DND-41 (cell line): ENCODE data around the gene MAPKAPK3.

Experiments
- ATAC-seq: fragments of 200-7000 bp; cut with Tn5 transposase; 3 replicates; pipeline ENCODE4 v1.9.1; 2021; ENCODE audit warnings: low read depth; ENCODE audit not compliant: insufficient read depth
- DNase-seq: peaks from one replicate; pipeline ENCODE4 v3.0.0-alpha.2; 2020
- H2AFZ ChIP-seq: 2 replicates; pipeline ENCODE4 v1.6.0; 2012; ENCODE audit warnings: low read depth, low read length
- H3K27ac ChIP-seq: 2 replicates; pipeline ENCODE4 v1.5.1; 2012; ENCODE audit warnings: low read length, inconsistent platforms
- H3K27me3 ChIP-seq: fragments of 200-600 bp; sonication (generic); 2 replicates; pipeline ENCODE4 v1.6.0; 2012; ENCODE audit warnings: low read length, mild to moderate bottlenecking, inconsistent platforms; ENCODE audit not compliant: insufficient read depth, poor library complexity
- H3K36me3 ChIP-seq: 2 replicates; pipeline ENCODE4 v1.5.1; 2012; ENCODE audit warnings: low read length, inconsistent platforms; ENCODE audit not compliant: insufficient read depth
- H3K4me1 ChIP-seq: 2 replicates; pipeline ENCODE4 v1.5.1; 2012; ENCODE audit warnings: mild to moderate bottlenecking, low read length; ENCODE audit not compliant: insufficient read depth
- H3K4me2 ChIP-seq: 2 replicates; pipeline ENCODE4 v1.6.0; 2012; ENCODE audit warnings: mild to moderate bottlenecking, moderate library complexity, low read length, inconsistent platforms; ENCODE audit not compliant: insufficient read depth
- H3K4me3 ChIP-seq, 2 experiments: fragments of 200-600 bp in 1 of 2; shearing (Covaris generic) in 1 of 2; 2 replicates each; pipeline ENCODE4 v1.5.1; 2012 to 2016; ENCODE audit warnings: inconsistent platforms in 2 of 2, low read length in 2 of 2, mild to moderate bottlenecking in 2 of 2, low read depth in 1 of 2, moderate library complexity in 1 of 2
- H3K79me2 ChIP-seq: 2 replicates; pipeline ENCODE4 v1.6.0; 2012; ENCODE audit warnings: low read length, inconsistent platforms; ENCODE audit not compliant: insufficient read depth
- H3K9ac ChIP-seq: 2 replicates; pipeline ENCODE4 v1.6.0; 2012; ENCODE audit warnings: low read depth, mild to moderate bottlenecking, inconsistent platforms, low read length, moderate library complexity
- H3K9me3 ChIP-seq: 2 replicates; pipeline ENCODE4 v1.5.1; 2012; ENCODE audit warnings: low read length, moderate library complexity, mild to moderate bottlenecking, inconsistent platforms; ENCODE audit not compliant: insufficient read depth, severe bottlenecking
- H4K20me1 ChIP-seq: 2 replicates; pipeline ENCODE4 v1.6.0; 2012; ENCODE audit warnings: low read length; ENCODE audit not compliant: insufficient read depth
- EZH2 ChIP-seq: IDR thresholded peaks from 3 replicates; pipeline ENCODE4 v1.6.1; 2012; ENCODE audit warnings: borderline replicate concordance, low read depth, mild to moderate bottlenecking, moderate library complexity, low read length, inconsistent platforms; ENCODE audit not compliant: severe bottlenecking
- TF ChIP-seq, protein P1 (sequence below): IDR thresholded peaks from 2 replicates; pipeline ENCODE4 v1.5.1; 2012; ENCODE audit warnings: borderline replicate concordance, low read length, moderate library complexity, mild to moderate bottlenecking; ENCODE audit not compliant: poor library complexity, severe bottlenecking; ENCODE audit errors: extremely low read depth

The MAPKAPK3 gene

GRCh38 chr3:50581459-50581842, 35.5 kb upstream of the MAPKAPK3 start:
- H3K27ac ChIP-seq: peak overlapping the region; percentile 96
- H2AFZ ChIP-seq: no peak overlapping the region
- no peaks in the 10 kb centered on the region for H3K9me3 ChIP-seq
- ATAC-seq (no peak), DNase-seq (no peak)
- H3K27me3 ChIP-seq: no peaks in the 10 kb centered on the region
- peaks cover 26% of the 10 kb centered on the region for H3K4me1 ChIP-seq
- no peak for TF ChIP-seq EZH2
- TF ChIP-seq, protein P1, sequence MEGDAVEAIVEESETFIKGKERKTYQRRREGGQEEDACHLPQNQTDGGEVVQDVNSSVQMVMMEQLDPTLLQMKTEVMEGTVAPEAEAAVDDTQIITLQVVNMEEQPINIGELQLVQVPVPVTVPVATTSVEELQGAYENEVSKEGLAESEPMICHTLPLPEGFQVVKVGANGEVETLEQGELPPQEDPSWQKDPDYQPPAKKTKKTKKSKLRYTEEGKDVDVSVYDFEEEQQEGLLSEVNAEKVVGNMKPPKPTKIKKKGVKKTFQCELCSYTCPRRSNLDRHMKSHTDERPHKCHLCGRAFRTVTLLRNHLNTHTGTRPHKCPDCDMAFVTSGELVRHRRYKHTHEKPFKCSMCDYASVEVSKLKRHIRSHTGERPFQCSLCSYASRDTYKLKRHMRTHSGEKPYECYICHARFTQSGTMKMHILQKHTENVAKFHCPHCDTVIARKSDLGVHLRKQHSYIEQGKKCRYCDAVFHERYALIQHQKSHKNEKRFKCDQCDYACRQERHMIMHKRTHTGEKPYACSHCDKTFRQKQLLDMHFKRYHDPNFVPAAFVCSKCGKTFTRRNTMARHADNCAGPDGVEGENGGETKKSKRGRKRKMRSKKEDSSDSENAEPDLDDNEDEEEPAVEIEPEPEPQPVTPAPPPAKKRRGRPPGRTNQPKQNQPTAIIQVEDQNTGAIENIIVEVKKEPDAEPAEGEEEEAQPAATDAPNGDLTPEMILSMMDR: no peak
- peaks cover 99% of the 10 kb centered on the region for H3K36me3 ChIP-seq
- no peak overlapping the region for H3K9ac ChIP-seq
- no peak overlapping the region for H3K4me3 ChIP-seq
- H3K79me2 ChIP-seq: peaks cover 16% of the 10 kb centered on the region
- no peaks in the 10 kb centered on the region for H4K20me1 ChIP-seq
- no peak overlapping the region for H3K4me2 ChIP-seq

DNA sequence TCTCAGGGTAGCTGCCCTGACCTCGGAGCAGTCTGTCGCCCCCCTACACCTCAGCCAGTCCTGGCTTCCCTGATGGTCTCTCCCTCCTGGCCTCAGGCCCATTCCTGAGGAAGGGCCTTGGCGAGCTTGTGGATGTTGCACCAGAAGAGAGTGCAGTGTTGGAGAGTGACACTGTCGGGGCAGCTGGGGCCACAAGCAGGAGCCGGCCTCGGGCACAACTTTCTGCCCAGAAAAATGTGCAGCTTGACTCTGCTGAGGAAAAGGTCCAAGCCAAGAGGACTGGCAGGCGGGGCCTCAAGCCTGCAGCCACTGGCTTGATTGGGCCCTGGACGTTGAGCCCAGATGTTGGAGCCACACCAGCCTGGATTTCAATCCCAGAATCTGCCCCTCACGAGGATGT, 34.9 kb upstream of the MAPKAPK3 start:
- peaks cover 29% of the 10 kb centered on the region for H3K4me1 ChIP-seq
- no peak overlapping the region for H3K4me3 ChIP-seq
- H3K27ac ChIP-seq: peak overlapping the region; percentile 96
- no peaks in the 10 kb centered on the region for H3K9me3 ChIP-seq
- no peak for DNase-seq
- H3K9ac ChIP-seq: no peak overlapping the region
- H2AFZ ChIP-seq: no peak overlapping the region
- no peaks in the 10 kb centered on the region for H3K27me3 ChIP-seq
- peaks cover 16% of the 10 kb centered on the region for H3K79me2 ChIP-seq
- TF ChIP-seq, protein P1: no peak
- TF ChIP-seq EZH2: no peak
- no peaks in the 10 kb centered on the region for H4K20me1 ChIP-seq
- H3K36me3 ChIP-seq: peaks cover 98% of the 10 kb centered on the region
- no peak for ATAC-seq
- H3K4me2 ChIP-seq: no peak overlapping the region

GRCh38 chr3:50583897-50584296, 33.1 kb upstream of the MAPKAPK3 start:
- Histone ChIP-seq H3K9me3 (no peaks in the 10 kb centered on the region), H3K4me1 (peaks cover 47% of the 10 kb centered on the region), H3K9ac (no peak overlapping the region), H4K20me1 (no peaks in the 10 kb centered on the region), H3K4me2 (no peak overlapping the region), H3K27me3 (no peaks in the 10 kb centered on the region), H3K79me2 (peaks cover 21% of the 10 kb centered on the region), H3K36me3 (peaks cover 83% of the 10 kb centered on the region), H2AFZ (no peak overlapping the region), H3K4me3 (no peak overlapping the region), H3K27ac (peak overlapping the region; percentile 96)
- ATAC-seq: no peak
- DNase-seq: no peak
- no peak for TF ChIP-seq EZH2
- TF ChIP-seq, protein P1: no peak

- Histone ChIP-seq H4K20me1 (no peaks in the 10 kb centered on the region), H3K4me1 (peaks cover 52% of the 10 kb centered on the region)
- TF ChIP-seq EZH2: no peak
- TF ChIP-seq, protein P1: no peak
Observed at GRCh38 chr3:50584391-50584790, 32.6 kb upstream of the MAPKAPK3 start.

More at GRCh38 chr3:50584391-50584790, 32.6 kb upstream of the MAPKAPK3 start:
- ATAC-seq (no peak), DNase-seq (no peak)
- Histone ChIP-seq H3K27me3 (no peaks in the 10 kb centered on the region), H3K9me3 (no peaks in the 10 kb centered on the region), H3K4me2 (no peak overlapping the region), H3K9ac (no peak overlapping the region), H3K36me3 (peaks cover 78% of the 10 kb centered on the region), H3K27ac (peak overlapping the region; percentile 96), H3K4me3 (no peak overlapping the region), H2AFZ (no peak overlapping the region), H3K79me2 (peaks cover 25% of the 10 kb centered on the region)
